Glutamatergic neuron (in vitro differentiated cells): ENCODE results near the gene OR9Q1. TPM values are rescaled to one million over a fixed set of nuclear protein-coding genes. Genes with fewer than 3 reads are reported as not detected.

Source experiments
- DNase-seq: peaks from one replicate; pipeline ENCODE4 v3.0.0; 2022
- H3K27ac Mint-ChIP-seq: one replicate; pipeline ENCODE4 v1.8.0; 2020; ENCODE audit warnings: mild to moderate bottlenecking, mixed read lengths, inconsistent platforms; ENCODE audit not compliant: unreplicated experiment
- H3K27me3 Mint-ChIP-seq: one replicate; pipeline ENCODE4 v1.8.0; 2020; ENCODE audit warnings: mild to moderate bottlenecking, moderate library complexity, mixed read lengths, inconsistent platforms; ENCODE audit not compliant: unreplicated experiment
- H3K36me3 Mint-ChIP-seq: one replicate; pipeline ENCODE4 v1.8.0; 2020; ENCODE audit warnings: mild to moderate bottlenecking, mixed read lengths, inconsistent platforms; ENCODE audit not compliant: unreplicated experiment
- H3K4me1 Mint-ChIP-seq: one replicate; pipeline ENCODE4 v1.8.0; 2020; ENCODE audit warnings: mild to moderate bottlenecking, low read depth, mixed read lengths, inconsistent platforms; ENCODE audit not compliant: unreplicated experiment
- H3K4me3 Mint-ChIP-seq: one replicate; pipeline ENCODE4 v1.8.0; 2020; ENCODE audit warnings: mild to moderate bottlenecking, mixed read lengths, inconsistent platforms; ENCODE audit not compliant: unreplicated experiment
- H3K9me3 Mint-ChIP-seq: one replicate; pipeline ENCODE4 v1.8.0; 2020; ENCODE audit warnings: mild to moderate bottlenecking, moderate library complexity, mixed read lengths, inconsistent platforms; ENCODE audit not compliant: unreplicated experiment
- CTCF ChIP-seq: fragments of 200-600 bp; sonication (generic); IDR thresholded peaks from one replicate; pipeline ENCODE4 v1.5.0; 2021; ENCODE audit not compliant: partially characterized antibody, unreplicated experiment
- total RNA-seq: library from RNA; stranded (reverse); fragmentation: NEBNext Ultra II Directional; extraction: Animal tissue kit (Norgen Biotek cat#: 25700); gene quantifications from one replicate; pipeline ENCODE4 v1.2.1, GENCODE V29; 2021; ENCODE audit not compliant: unreplicated experiment

The OR9Q1 gene
- total RNA-seq, 1 donor from 2014 or later: not detected

- no peak for DNase-seq
- Mint-ChIP-seq H3K27ac (no peak overlapping the region), H3K9me3 (no peaks in the 10 kb centered on the region), H3K27me3 (peaks cover 2% of the 10 kb centered on the region), H3K4me3 (no peak overlapping the region), H3K36me3 (no peaks in the 10 kb centered on the region), H3K4me1 (no peaks in the 10 kb centered on the region)
- no peak for TF ChIP-seq CTCF
Measured at GRCh38 chr11:58165504-58166106, 141.9 kb downstream of the OR9Q1 start.

DNA sequence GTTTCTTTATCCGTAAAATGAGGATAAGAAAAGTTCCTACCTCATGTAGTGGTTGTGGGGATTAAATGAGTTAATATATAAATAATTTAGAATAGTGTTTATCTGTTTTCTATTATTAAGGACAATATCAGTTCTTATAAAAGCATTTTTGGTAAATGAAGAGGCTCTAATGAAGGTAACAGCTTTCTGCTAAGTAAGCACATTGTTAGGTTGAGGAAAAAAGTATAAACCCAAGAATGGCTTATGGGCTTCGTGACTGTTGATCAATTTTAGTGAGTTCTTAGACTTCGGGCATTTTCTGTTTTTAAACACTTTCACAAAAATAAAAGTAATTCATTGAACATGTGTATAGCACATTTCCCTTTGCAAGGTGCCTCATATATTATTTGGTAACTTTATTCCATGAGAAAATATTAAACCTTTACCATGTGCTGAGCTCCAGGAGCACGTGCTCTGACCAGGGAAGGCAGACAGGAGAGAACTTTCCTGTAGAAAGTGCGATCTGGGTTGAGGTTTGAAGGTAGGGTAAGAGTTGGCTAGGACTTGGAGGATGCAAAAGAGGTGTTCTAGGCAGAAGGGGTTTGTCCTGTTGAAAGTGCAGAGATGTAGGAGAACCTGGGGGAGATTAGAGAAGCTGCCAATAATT lies 153.9 kb downstream of the OR9Q1 start:
- Mint-ChIP-seq H3K4me1 (no peaks in the 10 kb centered on the region), H3K9me3 (no peaks in the 10 kb centered on the region), H3K36me3 (no peaks in the 10 kb centered on the region), H3K27me3 (no peaks in the 10 kb centered on the region), H3K27ac (no peak overlapping the region), H3K4me3 (no peak overlapping the region)
- no peak for DNase-seq
- TF ChIP-seq CTCF: no peak

- Mint-ChIP-seq H3K4me1 (no peaks in the 10 kb centered on the region), H3K27ac (no peak overlapping the region), H3K9me3 (no peaks in the 10 kb centered on the region), H3K4me3 (no peak overlapping the region), H3K36me3 (no peaks in the 10 kb centered on the region), H3K27me3 (no peaks in the 10 kb centered on the region)
- no peak for DNase-seq
- TF ChIP-seq CTCF: no peak
Measured at GRCh38 chr11:58178444-58178843, 154.8 kb downstream of the OR9Q1 start.

- no peak for TF ChIP-seq CTCF
- no peaks in the 10 kb centered on the region for H3K4me1 Mint-ChIP-seq
- H3K9me3 Mint-ChIP-seq: no peaks in the 10 kb centered on the region
- H3K36me3 Mint-ChIP-seq: no peaks in the 10 kb centered on the region
- H3K4me3 Mint-ChIP-seq: no peak overlapping the region
- no peak overlapping the region for H3K27ac Mint-ChIP-seq
- H3K27me3 Mint-ChIP-seq: no peaks in the 10 kb centered on the region
- DNase-seq: no peak
Measured at GRCh38 chr11:58179648-58180047, 156.0 kb downstream of the OR9Q1 start.

DNA sequence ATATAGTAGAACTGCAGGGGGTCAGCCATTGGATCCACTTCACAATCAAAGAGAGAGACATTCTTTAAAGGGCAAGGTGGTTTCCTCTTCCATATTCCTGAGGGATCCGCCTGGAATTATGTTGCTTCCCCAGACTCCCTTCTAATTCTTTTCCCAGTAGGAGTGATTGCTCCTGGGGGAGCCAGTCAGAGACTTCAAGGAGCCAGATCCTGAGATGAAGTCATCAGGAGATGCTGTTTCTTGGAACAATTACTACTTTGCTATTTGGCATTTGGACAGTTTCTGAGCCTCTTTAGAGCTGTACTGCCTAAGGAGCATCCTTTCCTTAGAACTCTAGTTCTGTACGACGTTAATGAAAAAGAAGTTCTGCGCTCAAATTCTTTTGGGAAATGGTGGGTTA lies 163.3 kb downstream of the OR9Q1 start:
- H3K27me3 Mint-ChIP-seq: no peaks in the 10 kb centered on the region
- H3K4me1 Mint-ChIP-seq: no peaks in the 10 kb centered on the region
- no peaks in the 10 kb centered on the region for H3K36me3 Mint-ChIP-seq
- H3K4me3 Mint-ChIP-seq: no peak overlapping the region
- H3K9me3 Mint-ChIP-seq: peaks cover 2% of the 10 kb centered on the region
- H3K27ac Mint-ChIP-seq: no peak overlapping the region
- TF ChIP-seq CTCF: no peak
- no peak for DNase-seq
